GM23338 (cell line): ENCODE measurements around the gene RSU1. TPM values are rescaled to one million over a fixed set of nuclear protein-coding genes. Genes with fewer than 3 reads are reported as not detected.

ENCODE experiments used
- ATAC-seq: fragments of 200-7000 bp; cut with Tn5 transposase; 3 replicates; pipeline ENCODE4 v1.9.1; 2020
- DNase-seq: peaks from one replicate; pipeline ENCODE4 v3.0.0-alpha.2; 2015; ENCODE audit warnings: low spot score
- H2AFZ ChIP-seq: fragments of 200-600 bp; sonication (generic); 2 replicates; pipeline ENCODE4 v1.8.0; 2016; ENCODE audit warnings: antibody characterized with exemption, mild to moderate bottlenecking, moderate library complexity
- H3F3A ChIP-seq: fragments of 200-600 bp; sonication (generic); replicated peaks from 2 replicates; pipeline ENCODE4 v1.8.0; 2017; ENCODE audit warnings: antibody characterized with exemption, mixed run types, low read depth
- H3K27ac ChIP-seq: fragments of 200-600 bp; sonication (generic); 2 replicates; pipeline ENCODE4 v1.6.1; 2016; ENCODE audit warnings: low read depth
- H3K27me3 ChIP-seq: fragments of 200-600 bp; sonication (generic); 2 replicates; pipeline ENCODE4 v1.8.0; 2016; ENCODE audit warnings: mild to moderate bottlenecking, mixed run types, moderate library complexity; ENCODE audit not compliant: insufficient read depth
- H3K36me3 ChIP-seq: fragments of 200-600 bp; sonication (generic); 2 replicates; pipeline ENCODE4 v1.8.0; 2016; ENCODE audit warnings: mild to moderate bottlenecking; ENCODE audit not compliant: insufficient read depth
- H3K4me1 ChIP-seq: fragments of 200-600 bp; sonication (generic); 2 replicates; pipeline ENCODE4 v1.8.0; 2016; ENCODE audit warnings: mild to moderate bottlenecking, moderate library complexity; ENCODE audit not compliant: insufficient read depth
- H3K4me2 ChIP-seq: fragments of 200-600 bp; sonication (generic); 2 replicates; pipeline ENCODE4 v1.7.1; 2017; ENCODE audit warnings: mixed run types
- H3K4me3 ChIP-seq: fragments of 200-600 bp; sonication (generic); 2 replicates; pipeline ENCODE4 v1.6.1; 2016; ENCODE audit warnings: mixed run types
- H3K79me2 ChIP-seq: fragments of 200-600 bp; sonication (generic); replicated peaks from 2 replicates; pipeline ENCODE4 v1.8.0; 2017; ENCODE audit warnings: mild to moderate bottlenecking; ENCODE audit not compliant: insufficient read depth
- H3K9me2 ChIP-seq: fragments of 200-600 bp; sonication (generic); 2 replicates; pipeline ENCODE4 v1.8.0; 2017; ENCODE audit not compliant: insufficient read depth
- H4K20me1 ChIP-seq: fragments of 200-600 bp; sonication (generic); replicated peaks from 2 replicates; pipeline ENCODE4 v1.8.0; 2017; ENCODE audit warnings: mild to moderate bottlenecking; ENCODE audit not compliant: insufficient read depth
- H3K27ac Mint-ChIP-seq: 2 replicates; pipeline ENCODE4 v1.8.0; 2020; ENCODE audit warnings: inconsistent platforms, mild to moderate bottlenecking, moderate library complexity, mixed read lengths
- H3K27me3 Mint-ChIP-seq: 3 replicates; pipeline ENCODE4 v1.8.0; 2022; ENCODE audit warnings: low read depth, mild to moderate bottlenecking, moderate library complexity, mixed read lengths, inconsistent platforms; ENCODE audit not compliant: insufficient read depth, poor library complexity
- H3K36me3 Mint-ChIP-seq: 3 replicates; pipeline ENCODE4 v1.8.0; 2021; ENCODE audit warnings: low read depth, mild to moderate bottlenecking, inconsistent platforms, moderate library complexity, mixed read lengths
- H3K4me1 Mint-ChIP-seq: 3 replicates; pipeline ENCODE4 v1.8.0; 2020; ENCODE audit warnings: mild to moderate bottlenecking, inconsistent platforms, mixed read lengths
- H3K4me3 Mint-ChIP-seq: 3 replicates; pipeline ENCODE4 v1.8.0; 2021; ENCODE audit warnings: moderate library complexity, mild to moderate bottlenecking, inconsistent platforms, mixed read lengths
- H3K9me3 Mint-ChIP-seq: 3 replicates; pipeline ENCODE4 v1.8.0; 2020; ENCODE audit warnings: moderate library complexity, mild to moderate bottlenecking, inconsistent platforms, mixed read lengths
- CREB1 ChIP-seq: fragments of 250-450 bp; sonication (Bioruptor Pico); IDR thresholded peaks from 2 replicates; pipeline ENCODE4 v1.5.0; 2020; ENCODE audit warnings: low read depth, mild to moderate bottlenecking, moderate library complexity
- EZH2 ChIP-seq: fragments of 200-600 bp; sonication (generic); IDR thresholded peaks from one replicate; pipeline ENCODE4 v1.8.0; 2017; ENCODE audit warnings: antibody characterized with exemption, mild to moderate bottlenecking, low read depth; ENCODE audit not compliant: unreplicated experiment
- EZH2phosphoT487 ChIP-seq: fragments of 200-600 bp; sonication (generic); IDR thresholded peaks from one replicate; pipeline ENCODE4 v1.8.1; 2018; ENCODE audit warnings: antibody characterized with exemption; ENCODE audit not compliant: unreplicated experiment
- JUNB ChIP-seq: IDR thresholded peaks from one replicate; pipeline ENCODE4 v1.6.1; 2016; ENCODE audit warnings: antibody characterized with exemption; ENCODE audit not compliant: unreplicated experiment
- POLR2AphosphoS5 ChIP-seq: IDR thresholded peaks from 2 replicates; pipeline ENCODE4 v1.6.1; 2016; ENCODE audit warnings: antibody characterized with exemption, low read depth
- ZNF331 ChIP-seq: fragments of 250-450 bp; sonication (Bioruptor Pico); IDR thresholded peaks from 2 replicates; pipeline ENCODE4 v1.5.0; 2020; ENCODE audit warnings: low read depth, mild to moderate bottlenecking, moderate library complexity
- ZNF462 ChIP-seq: fragments of 250-450 bp; sonication (Bioruptor Pico); IDR thresholded peaks from 2 replicates; pipeline ENCODE4 v1.5.0; 2020; ENCODE audit warnings: mild to moderate bottlenecking, moderate library complexity
- polyA plus RNA-seq: library from polyadenylated mRNA; unstranded; fragments of >200 nt; fragmentation: Nextera tagmentation; extraction: Ambion mirVana; gene quantifications from 2 replicates; pipeline ENCODE4 v1.2.1, GENCODE V29; 2016
- total RNA-seq: library from RNA; depleted of rRNA; stranded (reverse); fragments of >200 nt; shearing (Covaris generic); gene quantifications from 2 replicates; pipeline ENCODE4 v1.2.3, GENCODE V29; 2014
- TF ChIP-seq, protein P1 (sequence below), 2 experiments: fragments of 200-600 bp in 1 of 2; sonication (generic) in 1 of 2; conservative IDR thresholded peaks; 2 replicates each; pipeline versions ENCODE4 v1.5.1 to v1.6.1; 2016 to 2017; ENCODE audit warnings: antibody characterized with exemption in 2 of 2, low read depth in 2 of 2, mild to moderate bottlenecking in 2 of 2, moderate library complexity in 1 of 2
- TF ChIP-seq, protein P2 (sequence below): IDR thresholded peaks from 2 replicates; pipeline ENCODE4 v1.6.1; 2016; ENCODE audit warnings: antibody characterized with exemption
- TF ChIP-seq, protein P3 (sequence below): IDR thresholded peaks from one replicate; pipeline ENCODE4 v1.6.1; 2018; ENCODE audit warnings: antibody characterized with exemption; ENCODE audit not compliant: unreplicated experiment

Gene RSU1
- total and polyA plus RNA-seq, 2 experiments from 2014 or later = 62.7 to 96.2 TPM

DNA sequence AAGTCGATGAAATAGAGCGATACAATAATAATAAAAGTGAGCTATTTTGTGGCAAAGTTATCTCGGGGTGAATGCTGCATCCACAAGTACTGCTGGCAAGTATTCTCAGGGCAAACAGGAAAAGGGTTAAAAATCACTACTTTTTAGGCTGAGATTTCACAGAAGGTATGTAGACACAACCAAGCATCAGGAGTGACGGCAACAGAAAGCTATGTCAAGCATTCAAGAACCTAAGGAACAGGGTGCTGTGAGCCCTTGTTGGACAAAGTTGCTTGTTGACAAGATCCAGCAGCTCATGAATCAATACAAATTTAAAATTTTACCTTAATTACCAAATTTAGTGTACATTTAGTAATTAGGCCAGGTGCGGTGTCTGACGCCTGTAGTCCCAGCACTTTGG is 254.3 kb downstream of the RSU1 start:
- Mint-ChIP-seq H3K9me3 (0 out of 3 replicates have a peak, but pooled peaks cover 4% of the 10 kb centered on the region), H3K27me3 (peaks cover 4% of the 10 kb centered on the region), H3K36me3 (no peaks in the 10 kb centered on the region), H3K27ac (no peak overlapping the region), H3K4me1 (peaks cover 8% of the 10 kb centered on the region), H3K4me3 (no peak overlapping the region)
- Histone ChIP-seq H2AFZ (no peak overlapping the region), H3K4me2 (no peak overlapping the region), H3K9me2 (0 out of 2 replicates have a peak, but pooled peaks cover 3% of the 10 kb centered on the region), H4K20me1 (no peaks in the 10 kb centered on the region), H3K27ac (no peak overlapping the region), H3K27me3 (no peaks in the 10 kb centered on the region), H3K79me2 (no peaks in the 10 kb centered on the region), H3K4me3 (no peak overlapping the region), H3F3A (no peaks in the 10 kb centered on the region), H3K4me1 (peaks cover 6% of the 10 kb centered on the region; the same call in 1 of the 2 replicates), H3K36me3 (no peaks in the 10 kb centered on the region)
- TF ChIP-seq JUNB (no peak), EZH2 (no peak), EZH2phosphoT487 (no peak), ZNF462 (CRISPR knock-in tag) (no peak), ZNF331 (CRISPR knock-in tag) (no peak), POLR2AphosphoS5 (no peak), CREB1 (CRISPR knock-in tag) (no peak)
- TF ChIP-seq, protein P1, sequence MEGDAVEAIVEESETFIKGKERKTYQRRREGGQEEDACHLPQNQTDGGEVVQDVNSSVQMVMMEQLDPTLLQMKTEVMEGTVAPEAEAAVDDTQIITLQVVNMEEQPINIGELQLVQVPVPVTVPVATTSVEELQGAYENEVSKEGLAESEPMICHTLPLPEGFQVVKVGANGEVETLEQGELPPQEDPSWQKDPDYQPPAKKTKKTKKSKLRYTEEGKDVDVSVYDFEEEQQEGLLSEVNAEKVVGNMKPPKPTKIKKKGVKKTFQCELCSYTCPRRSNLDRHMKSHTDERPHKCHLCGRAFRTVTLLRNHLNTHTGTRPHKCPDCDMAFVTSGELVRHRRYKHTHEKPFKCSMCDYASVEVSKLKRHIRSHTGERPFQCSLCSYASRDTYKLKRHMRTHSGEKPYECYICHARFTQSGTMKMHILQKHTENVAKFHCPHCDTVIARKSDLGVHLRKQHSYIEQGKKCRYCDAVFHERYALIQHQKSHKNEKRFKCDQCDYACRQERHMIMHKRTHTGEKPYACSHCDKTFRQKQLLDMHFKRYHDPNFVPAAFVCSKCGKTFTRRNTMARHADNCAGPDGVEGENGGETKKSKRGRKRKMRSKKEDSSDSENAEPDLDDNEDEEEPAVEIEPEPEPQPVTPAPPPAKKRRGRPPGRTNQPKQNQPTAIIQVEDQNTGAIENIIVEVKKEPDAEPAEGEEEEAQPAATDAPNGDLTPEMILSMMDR (conservative IDR thresholded peaks at IDR 0.05; ENCODE audit: low read depth in 2 of 2) = no peak
- TF ChIP-seq, protein P2, sequence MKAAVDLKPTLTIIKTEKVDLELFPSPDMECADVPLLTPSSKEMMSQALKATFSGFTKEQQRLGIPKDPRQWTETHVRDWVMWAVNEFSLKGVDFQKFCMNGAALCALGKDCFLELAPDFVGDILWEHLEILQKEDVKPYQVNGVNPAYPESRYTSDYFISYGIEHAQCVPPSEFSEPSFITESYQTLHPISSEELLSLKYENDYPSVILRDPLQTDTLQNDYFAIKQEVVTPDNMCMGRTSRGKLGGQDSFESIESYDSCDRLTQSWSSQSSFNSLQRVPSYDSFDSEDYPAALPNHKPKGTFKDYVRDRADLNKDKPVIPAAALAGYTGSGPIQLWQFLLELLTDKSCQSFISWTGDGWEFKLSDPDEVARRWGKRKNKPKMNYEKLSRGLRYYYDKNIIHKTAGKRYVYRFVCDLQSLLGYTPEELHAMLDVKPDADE = no peak
- TF ChIP-seq, protein P3, sequence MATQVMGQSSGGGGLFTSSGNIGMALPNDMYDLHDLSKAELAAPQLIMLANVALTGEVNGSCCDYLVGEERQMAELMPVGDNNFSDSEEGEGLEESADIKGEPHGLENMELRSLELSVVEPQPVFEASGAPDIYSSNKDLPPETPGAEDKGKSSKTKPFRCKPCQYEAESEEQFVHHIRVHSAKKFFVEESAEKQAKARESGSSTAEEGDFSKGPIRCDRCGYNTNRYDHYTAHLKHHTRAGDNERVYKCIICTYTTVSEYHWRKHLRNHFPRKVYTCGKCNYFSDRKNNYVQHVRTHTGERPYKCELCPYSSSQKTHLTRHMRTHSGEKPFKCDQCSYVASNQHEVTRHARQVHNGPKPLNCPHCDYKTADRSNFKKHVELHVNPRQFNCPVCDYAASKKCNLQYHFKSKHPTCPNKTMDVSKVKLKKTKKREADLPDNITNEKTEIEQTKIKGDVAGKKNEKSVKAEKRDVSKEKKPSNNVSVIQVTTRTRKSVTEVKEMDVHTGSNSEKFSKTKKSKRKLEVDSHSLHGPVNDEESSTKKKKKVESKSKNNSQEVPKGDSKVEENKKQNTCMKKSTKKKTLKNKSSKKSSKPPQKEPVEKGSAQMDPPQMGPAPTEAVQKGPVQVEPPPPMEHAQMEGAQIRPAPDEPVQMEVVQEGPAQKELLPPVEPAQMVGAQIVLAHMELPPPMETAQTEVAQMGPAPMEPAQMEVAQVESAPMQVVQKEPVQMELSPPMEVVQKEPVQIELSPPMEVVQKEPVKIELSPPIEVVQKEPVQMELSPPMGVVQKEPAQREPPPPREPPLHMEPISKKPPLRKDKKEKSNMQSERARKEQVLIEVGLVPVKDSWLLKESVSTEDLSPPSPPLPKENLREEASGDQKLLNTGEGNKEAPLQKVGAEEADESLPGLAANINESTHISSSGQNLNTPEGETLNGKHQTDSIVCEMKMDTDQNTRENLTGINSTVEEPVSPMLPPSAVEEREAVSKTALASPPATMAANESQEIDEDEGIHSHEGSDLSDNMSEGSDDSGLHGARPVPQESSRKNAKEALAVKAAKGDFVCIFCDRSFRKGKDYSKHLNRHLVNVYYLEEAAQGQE = no peak
- ATAC-seq (no peak), DNase-seq (no peak)
